ES-I3 (cell line): Measurements from ENCODE around the gene DYTN.

Source experiments
- H3K36me3 ChIP-seq: 2 replicates; pipeline ENCODE4 v1.6.1; 2013; ENCODE audit warnings: mild to moderate bottlenecking, low read length, control low read depth, moderate library complexity; ENCODE audit not compliant: insufficient read depth
- H3K4me1 ChIP-seq: 2 replicates; pipeline ENCODE4 v1.6.1; 2013; ENCODE audit warnings: mild to moderate bottlenecking, control low read depth, low read length; ENCODE audit not compliant: insufficient read depth
- H3K9ac ChIP-seq: 2 replicates; pipeline ENCODE4 v1.6.1; 2013; ENCODE audit warnings: low read depth, mild to moderate bottlenecking, low read length, moderate library complexity
- H3K9me3 ChIP-seq: 2 replicates; pipeline ENCODE4 v1.6.1; 2013; ENCODE audit warnings: mild to moderate bottlenecking, low read length, moderate library complexity; ENCODE audit not compliant: control insufficient read depth, insufficient read depth

DYTN gene

GRCh38 chr2:206670531-206671319 is 47.5 kb downstream of the DYTN start:
- no peaks in the 10 kb centered on the region for H3K9me3 ChIP-seq
- no peaks in the 10 kb centered on the region for H3K36me3 ChIP-seq
- H3K9ac ChIP-seq: no peak overlapping the region; the same call in 1 of the 2 replicates
- H3K4me1 ChIP-seq: peaks cover 10% of the 10 kb centered on the region

DNA sequence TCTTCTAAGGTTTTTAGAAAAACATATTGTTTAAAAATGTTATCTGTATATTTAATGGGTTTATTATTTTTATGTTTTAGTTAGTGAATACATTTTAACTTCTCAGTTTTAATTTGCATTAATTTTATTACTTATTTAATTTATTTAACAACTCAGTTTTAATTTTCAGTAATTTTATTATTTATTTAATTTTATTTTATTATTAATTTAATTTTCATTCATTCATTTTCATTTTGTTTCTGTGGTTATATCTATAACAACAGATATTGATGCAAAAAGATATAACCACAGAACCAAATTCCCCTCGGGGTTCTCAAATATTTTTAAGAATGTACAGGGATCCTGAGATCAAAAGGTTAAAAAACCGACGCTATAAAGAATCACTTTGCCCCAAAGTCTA is 52.9 kb downstream of the DYTN start:
- no peak overlapping the region for H3K9ac ChIP-seq
- H3K36me3 ChIP-seq: no peaks in the 10 kb centered on the region
- peaks cover 2% of the 10 kb centered on the region; the same call in 1 of the 2 replicates for H3K4me1 ChIP-seq

DNA sequence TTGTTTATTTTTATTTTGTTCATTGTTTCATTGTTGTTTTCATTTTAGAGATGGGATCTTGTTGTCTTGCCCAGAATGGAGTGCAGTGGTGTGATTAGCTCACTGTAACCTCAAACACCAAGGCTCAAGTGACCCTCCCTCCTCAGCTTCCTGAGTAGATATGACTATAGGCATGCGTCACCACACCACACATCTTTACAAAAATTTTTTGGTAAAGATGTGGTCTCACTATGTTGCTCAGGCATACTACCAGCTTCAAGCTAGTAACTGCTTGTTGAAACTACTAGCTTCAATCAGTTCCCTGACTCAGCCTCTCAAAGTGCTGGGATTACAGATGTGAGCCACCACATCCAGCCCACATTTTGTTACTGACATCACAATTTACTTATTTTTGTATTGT is 61.1 kb downstream of the DYTN start:
- no peaks in the 10 kb centered on the region for H3K4me1 ChIP-seq
- H3K9ac ChIP-seq: no peak overlapping the region
- H3K36me3 ChIP-seq: no peaks in the 10 kb centered on the region
- H3K9me3 ChIP-seq: no peaks in the 10 kb centered on the region

More for the DNA sequence above, 52.9 kb downstream of the DYTN start:
- H3K9me3 ChIP-seq: no peaks in the 10 kb centered on the region

DNA sequence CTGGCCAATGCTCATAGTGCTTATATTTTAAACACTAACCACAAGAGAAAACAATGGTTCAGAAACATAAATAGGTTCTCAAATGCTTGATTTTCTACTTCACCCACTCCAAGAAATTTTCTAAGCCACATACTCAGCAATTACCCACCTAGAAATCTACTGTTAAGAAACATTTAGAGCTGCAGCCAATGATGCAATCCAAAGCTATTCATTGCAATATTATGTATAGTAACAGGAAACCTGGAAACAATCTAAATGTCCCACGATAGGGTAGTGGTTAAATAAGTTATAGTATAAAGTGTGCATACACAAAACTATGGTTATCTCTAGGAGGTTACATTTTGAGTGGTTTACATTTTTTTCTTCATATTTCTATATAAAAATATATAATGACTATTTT is 70.2 kb downstream of the DYTN start:
- H3K9me3 ChIP-seq: no peaks in the 10 kb centered on the region
- no peak overlapping the region for H3K9ac ChIP-seq

DNA sequence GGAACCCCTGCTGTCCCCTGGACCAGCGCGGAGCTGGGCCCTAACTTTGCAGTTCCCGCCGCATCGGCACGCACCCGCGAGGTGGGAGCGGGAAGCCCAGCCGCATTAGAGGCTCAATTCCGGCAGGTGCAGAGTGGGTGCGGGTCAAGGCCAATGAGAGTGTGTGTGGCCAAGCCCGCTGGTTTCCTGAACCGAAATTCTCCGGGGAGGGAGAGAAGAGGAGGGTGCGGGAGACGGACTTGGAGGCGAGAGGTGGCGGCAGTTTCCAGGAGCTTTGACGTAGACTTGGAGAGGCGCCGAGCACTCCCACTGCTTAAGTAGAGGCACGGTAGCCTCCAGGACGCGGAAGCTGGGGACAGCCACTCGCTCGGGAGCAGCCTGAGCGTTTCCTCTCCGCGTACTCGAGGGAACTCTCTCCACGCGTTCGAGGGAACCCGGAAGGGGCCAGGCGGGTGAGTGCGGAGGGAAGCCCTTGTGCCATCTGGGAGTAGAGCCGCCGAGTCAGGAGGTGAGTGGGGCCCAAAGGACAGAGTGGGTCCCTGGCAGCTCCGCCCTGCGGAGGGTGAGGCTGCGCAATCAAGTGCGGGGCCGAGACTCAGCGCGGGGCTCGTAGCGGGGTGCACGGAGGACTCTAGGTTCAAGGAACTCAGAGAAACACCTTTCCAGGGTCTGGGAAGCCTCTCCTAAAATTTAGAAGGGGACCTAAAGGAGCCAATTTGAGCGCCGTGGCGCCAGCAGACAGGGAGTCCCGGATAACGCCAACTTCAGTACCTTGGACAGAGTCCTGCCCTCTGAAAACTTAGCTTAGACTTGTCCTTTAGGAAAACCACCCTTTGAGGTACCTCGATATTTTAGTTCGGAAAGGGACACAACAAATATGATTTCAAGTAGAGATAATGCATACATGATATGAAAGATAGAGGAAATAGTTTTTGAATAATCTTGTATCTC is 75.8 kb downstream of the DYTN start, which contains the start of gene FAM237A:
Gene FAM237A (plus strand): TSS at position 413 of the 951 bp plus-strand sequence. CDS start 1,750 bp downstream, outside the sequence.
- no peaks in the 10 kb centered on the region for H3K36me3 ChIP-seq
- no peaks in the 10 kb centered on the region for H3K9me3 ChIP-seq
- H3K4me1 ChIP-seq: no peaks in the 10 kb centered on the region
- peak within 1 kb of the TSS; percentile 46; the same call in 1 of the 2 replicates for H3K9ac ChIP-seq

More for the DNA sequence above, 70.2 kb downstream of the DYTN start:
- H3K4me1 ChIP-seq: no peaks in the 10 kb centered on the region
- no peaks in the 10 kb centered on the region for H3K36me3 ChIP-seq

- Histone ChIP-seq H3K36me3 (no peaks in the 10 kb centered on the region), H3K9me3 (no peaks in the 10 kb centered on the region), H3K9ac (no peak overlapping the region), H3K4me1 (no peaks in the 10 kb centered on the region)
Measured at GRCh38 chr2:206641226-206641625, 77.0 kb downstream of the DYTN start.

DNA sequence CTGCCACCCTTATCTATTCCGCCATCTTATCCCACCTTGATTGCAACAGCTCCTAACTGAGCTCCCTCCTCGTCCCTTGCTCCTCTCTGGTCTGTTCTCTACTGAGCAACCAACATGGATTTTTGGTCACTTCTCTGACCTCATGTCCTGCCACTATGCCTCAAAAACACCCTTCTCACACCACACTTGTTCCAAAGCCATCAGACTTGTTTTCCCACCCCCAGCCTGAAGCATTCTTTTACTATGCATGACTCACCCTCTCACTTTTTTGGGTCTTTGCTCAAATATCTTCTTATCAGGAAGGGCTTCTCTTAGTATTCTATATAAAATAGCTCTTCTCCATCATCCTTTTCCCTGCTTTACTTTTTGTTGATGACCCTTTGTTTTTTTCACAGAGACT is 78.6 kb downstream of the DYTN start:
- no peaks in the 10 kb centered on the region; the same call in 1 of the 2 replicates for H3K4me1 ChIP-seq
- H3K9ac ChIP-seq: no peak overlapping the region
- H3K36me3 ChIP-seq: no peaks in the 10 kb centered on the region
- H3K9me3 ChIP-seq: no peaks in the 10 kb centered on the region

- no peaks in the 10 kb centered on the region for H3K36me3 ChIP-seq
- no peaks in the 10 kb centered on the region; the same call in 1 of the 2 replicates for H3K4me1 ChIP-seq
- no peak overlapping the region for H3K9ac ChIP-seq
- H3K9me3 ChIP-seq: no peaks in the 10 kb centered on the region
Measured at GRCh38 chr2:206635015-206635414, 83.2 kb downstream of the DYTN start.

DNA sequence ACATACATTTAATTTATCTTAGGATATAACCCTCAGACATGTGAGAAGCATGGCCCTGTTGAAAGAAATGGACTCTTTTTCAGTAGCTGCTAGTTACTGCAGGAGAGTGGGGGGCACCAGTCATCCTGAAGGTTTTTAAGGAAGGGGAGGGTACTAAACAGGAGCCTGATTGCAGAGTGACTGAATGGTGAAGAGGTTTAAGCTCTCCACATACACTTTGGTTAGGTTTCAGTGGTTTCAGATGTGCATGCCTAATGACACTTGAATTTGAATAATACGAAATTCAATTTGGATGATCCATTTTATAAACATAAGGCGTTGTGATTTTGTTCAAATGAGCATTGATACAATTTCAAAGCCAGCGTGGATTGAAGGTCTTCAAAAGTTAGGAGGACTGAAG is 86.9 kb downstream of the DYTN start:
- Histone ChIP-seq H3K36me3 (no peaks in the 10 kb centered on the region), H3K9me3 (no peaks in the 10 kb centered on the region), H3K9ac (no peak overlapping the region), H3K4me1 (peaks cover 7% of the 10 kb centered on the region; the same call in 1 of the 2 replicates)

- H3K4me1 ChIP-seq: peaks cover 8% of the 10 kb centered on the region; the same call in 1 of the 2 replicates
- H3K9ac ChIP-seq: no peak overlapping the region
- H3K36me3 ChIP-seq: no peaks in the 10 kb centered on the region
- H3K9me3 ChIP-seq: no peaks in the 10 kb centered on the region
Measured at GRCh38 chr2:206627632-206628031, 90.6 kb downstream of the DYTN start.

GRCh38 chr2:206626108-206626507 is 92.1 kb downstream of the DYTN start:
- H3K36me3 ChIP-seq: no peaks in the 10 kb centered on the region
- peaks cover 8% of the 10 kb centered on the region; the same call in 1 of the 2 replicates for H3K4me1 ChIP-seq
- no peaks in the 10 kb centered on the region for H3K9me3 ChIP-seq
- no peak overlapping the region for H3K9ac ChIP-seq

- H3K36me3 ChIP-seq: no peaks in the 10 kb centered on the region
- H3K4me1 ChIP-seq: peaks cover 13% of the 10 kb centered on the region
- no peak overlapping the region for H3K9ac ChIP-seq
- H3K9me3 ChIP-seq: no peaks in the 10 kb centered on the region
Measured at GRCh38 chr2:206619011-206619410, 99.2 kb downstream of the DYTN start.

GRCh38 chr2:206616151-206616550 is 102.0 kb downstream of the DYTN start:
- Histone ChIP-seq H3K4me1 (peaks cover 13% of the 10 kb centered on the region), H3K9me3 (no peaks in the 10 kb centered on the region), H3K9ac (no peak overlapping the region), H3K36me3 (no peaks in the 10 kb centered on the region)

DNA sequence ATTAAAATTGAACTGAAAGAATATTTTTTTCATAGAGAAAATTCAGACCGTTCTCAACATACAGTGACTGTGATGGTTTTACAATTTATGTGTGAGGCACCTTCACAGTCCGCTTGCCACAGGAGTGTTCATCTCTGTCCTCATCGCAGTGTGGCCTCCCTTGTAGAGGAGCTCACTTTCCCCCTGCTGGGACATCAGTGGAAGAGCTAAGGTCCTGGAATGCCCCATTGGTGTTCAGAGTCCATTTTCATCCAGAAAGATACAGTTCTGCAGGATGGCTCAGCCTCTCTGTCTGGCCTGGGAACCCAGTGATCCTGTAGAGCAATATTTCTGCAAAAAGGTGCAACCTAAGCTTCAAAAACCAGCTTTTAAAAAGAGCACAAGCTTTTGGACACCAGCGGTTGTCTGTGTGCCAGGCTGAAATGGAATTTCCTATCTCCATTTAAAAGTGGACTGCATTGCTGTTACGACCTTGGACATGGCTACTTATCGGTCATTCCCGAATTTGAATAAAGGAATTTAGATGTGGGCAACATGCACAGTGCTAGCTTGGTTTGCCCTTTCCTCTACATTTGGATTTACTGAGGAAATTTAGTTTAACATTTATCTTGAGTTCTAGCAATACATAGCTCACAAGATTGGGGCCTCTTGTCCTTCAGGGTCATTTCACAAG is 102.6 kb downstream of the DYTN start:
- no peak overlapping the region for H3K9ac ChIP-seq
- no peaks in the 10 kb centered on the region for H3K9me3 ChIP-seq
- no peaks in the 10 kb centered on the region for H3K36me3 ChIP-seq
- peaks cover 13% of the 10 kb centered on the region for H3K4me1 ChIP-seq
